HepG2 (cell line): ENCODE data around the gene BCL6. TPM values are rescaled to one million over a fixed set of nuclear protein-coding genes. Genes with fewer than 3 reads are reported as not detected.
A peak's percentile ranks its signal among the peaks of the same experiment; 100 is the strongest.

ENCODE experiments used
- ATAC-seq: fragments of 200-7000 bp; cut with Tn5 transposase; 3 replicates; pipeline ENCODE4 v1.9.1; 2020; ENCODE audit warnings: mild to moderate bottlenecking, moderate library complexity
- BruUV-seq: library from RNA; stranded (reverse); fragments of 400-500 nt; replicated peaks from 2 replicates; lab custom pipeline; 2021; lab: Mats Ljungman, UMichigan
- CTCF ChIA-PET: fragments of 300-600 bp; formaldehyde crosslinking; extraction: SDS; loops from one replicate; lab custom pipeline; 2021; ENCODE audit warnings: low total read pairs, inconsistent platforms, low intra/inter-chr PET ratio; lab: Yijun Ruan, JAX
- POLR2A ChIA-PET: fragments of 350-600 bp; sonication (Branson Sonifier 250); formaldehyde crosslinking; loops from one replicate; lab custom pipeline; 2020; ENCODE audit warnings: antibody characterized with exemption, inconsistent platforms; lab: Yijun Ruan, JAX
- DNase-seq: peaks from one replicate; pipeline ENCODE4 v3.0.0-alpha.2; 2015; ENCODE audit warnings: low spot score
- FAIRE-seq: peaks from 3 replicates; lab custom pipeline; 2011; peaks lifted over from hg19 to GRCh38; lab: Jason Lieb, UNC
- H2AFZ ChIP-seq: one replicate; pipeline ENCODE4 v1.6.1; 2011; ENCODE audit warnings: low read length, inconsistent platforms
- H3K27ac ChIP-seq: fragments of 300-600 bp; 3 replicates; pipeline ENCODE4 v1.8.0; 2011; ENCODE audit warnings: mixed run types, mild to moderate bottlenecking, mixed read lengths, low read length, inconsistent platforms; ENCODE audit not compliant: insufficient read depth; ENCODE audit errors: extremely low read length
- H3K27me3 ChIP-seq, 2 experiments: fragments of 200-600 bp in 1 of 2; 2 replicates in 1 of 2; 3 replicates in 1 of 2; pipeline versions ENCODE4 v1.6.0 to v1.8.0; 2011; ENCODE audit warnings: low read length in 2 of 2, mild to moderate bottlenecking in 2 of 2, moderate library complexity in 2 of 2, inconsistent platforms in 1 of 2; ENCODE audit not compliant: insufficient read depth in 2 of 2, control insufficient read depth in 1 of 2
- H3K36me3 ChIP-seq, 2 experiments: fragments of 200-600 bp in 1 of 2; replicated peaks in 1 of 2; 2 replicates in 1 of 2; 3 replicates in 1 of 2; pipeline versions ENCODE4 v1.5.1 to v1.8.0; 2011; ENCODE audit warnings: low read length in 2 of 2, inconsistent platforms in 1 of 2; ENCODE audit not compliant: insufficient read depth in 2 of 2, control insufficient read depth in 1 of 2
- H3K4me1 ChIP-seq: 2 replicates; pipeline ENCODE4 v1.5.1; 2012; ENCODE audit warnings: low read length, inconsistent platforms; ENCODE audit not compliant: insufficient read depth
- H3K4me2 ChIP-seq: 2 replicates; pipeline ENCODE4 v1.6.0; 2011; ENCODE audit warnings: low read depth, low read length, inconsistent platforms
- H3K4me3 ChIP-seq, 3 experiments: fragments of 200-600 bp in 1 of 3; sonication (generic), shearing (Covaris generic) in 1 of 3; replicated peaks in 1 of 3; 2 replicates each; pipeline ENCODE4 v1.5.1; 2011 to 2016; ENCODE audit warnings: low read length in 3 of 3, inconsistent platforms in 2 of 3, low read depth in 2 of 3, mild to moderate bottlenecking in 2 of 3, control low read depth in 1 of 3, mixed read lengths in 1 of 3; ENCODE audit not compliant: insufficient read depth in 1 of 3
- H3K79me2 ChIP-seq: one replicate; pipeline ENCODE4 v1.6.1; 2011; ENCODE audit warnings: low read length, inconsistent platforms; ENCODE audit not compliant: insufficient read depth
- H3K9ac ChIP-seq: 2 replicates; pipeline ENCODE4 v1.6.0; 2011; ENCODE audit warnings: mild to moderate bottlenecking, low read depth, low read length, inconsistent platforms; ENCODE audit not compliant: insufficient read depth
- H3K9me3 ChIP-seq: 2 replicates; pipeline ENCODE4 v1.5.1; 2012; ENCODE audit warnings: mild to moderate bottlenecking, low read length
- H4K20me1 ChIP-seq: 2 replicates; pipeline ENCODE4 v1.6.0; 2011; ENCODE audit warnings: inconsistent platforms, mild to moderate bottlenecking, low read length, moderate library complexity; ENCODE audit not compliant: insufficient read depth
- ATF6 ChIP-seq: sonication (generic); formaldehyde crosslinking; conservative IDR thresholded peaks from 2 replicates; pipeline ENCODE4 v1.4.0; 2020; ENCODE audit warnings: missing genetic modification reagents
- FOXC1 ChIP-seq: sonication (generic); formaldehyde crosslinking; IDR thresholded peaks from 2 replicates; pipeline ENCODE4 v1.8.0; 2022; ENCODE audit warnings: mild to moderate bottlenecking, missing genetic modification reagents, borderline replicate concordance
- FOXM1 ChIP-seq: sonication (generic); formaldehyde crosslinking; IDR thresholded peaks from 2 replicates; pipeline ENCODE4 v1.5.0; 2020; ENCODE audit warnings: missing genetic modification reagents
- HOXA3 ChIP-seq: sonication (generic); formaldehyde crosslinking; IDR thresholded peaks from 2 replicates; pipeline ENCODE4 v1.5.0; 2020; ENCODE audit warnings: missing genetic modification reagents
- HOXD1 ChIP-seq: sonication (generic); formaldehyde crosslinking; IDR thresholded peaks from 2 replicates; pipeline ENCODE4 v1.5.0; 2020; ENCODE audit warnings: missing genetic modification reagents
- MNT ChIP-seq: fragments of 450-650 bp; IDR thresholded peaks from 2 replicates; pipeline ENCODE4 v1.6.1; 2016
- MZF1 ChIP-seq: sonication (generic); formaldehyde crosslinking; IDR thresholded peaks from 2 replicates; pipeline ENCODE4 v1.8.1; 2023; ENCODE audit warnings: mild to moderate bottlenecking, missing genetic modification reagents, borderline replicate concordance
- NFE2 ChIP-seq: sonication (generic); formaldehyde crosslinking; IDR thresholded peaks from 2 replicates; pipeline ENCODE4 v1.4.0; 2020; ENCODE audit warnings: missing genetic modification reagents
- REL ChIP-seq: sonication (generic); formaldehyde crosslinking; conservative IDR thresholded peaks from 2 replicates; pipeline ENCODE4 v1.8.0; 2022; ENCODE audit warnings: mild to moderate bottlenecking, missing genetic modification reagents, moderate library complexity
- YY1 ChIP-seq: IDR thresholded peaks from 2 replicates; pipeline ENCODE4 v1.6.1; 2011; ENCODE audit warnings: low read length, low read depth, moderate library complexity, mild to moderate bottlenecking; ENCODE audit not compliant: insufficient read depth, insufficient replicate concordance
- ZFP36L1 ChIP-seq: sonication (generic); formaldehyde crosslinking; IDR thresholded peaks from 2 replicates; pipeline ENCODE4 v1.8.0; 2022; ENCODE audit warnings: mild to moderate bottlenecking, missing genetic modification reagents, moderate library complexity
- ZNF430 ChIP-seq: sonication (generic); formaldehyde crosslinking; IDR thresholded peaks from 2 replicates; pipeline ENCODE4 v1.9.0; 2021; ENCODE audit warnings: mild to moderate bottlenecking, missing genetic modification reagents
- WGBS: methylation state at CpG from one replicate; pipeline ENCODE4 v1.1.6; 2017; ENCODE audit warnings: low lambda C conversion rate; 5-methylcytosine and 5-hydroxymethylcytosine counted together
- in situ Hi-C: cut with HindIII; loops from 2 replicates; pipeline ENCODE4 v1.10.0; 2017; ENCODE audit warnings: low pct_unique_long_range_greater_than_20kb; ENCODE audit not compliant: extremely low pct_ligation_motif_present
- intact Hi-C: fragments of 100-400 bp; cut with micrococcal nuclease; formaldehyde crosslinking; loops from one replicate; pipeline ENCODE4 v1.10.0; 2022; ENCODE audit not compliant: unreplicated experiment
- polyA plus RNA-seq, 8 experiments: library from polyadenylated mRNA; depleted of rRNA in 3 of 8; stranded (reverse) in 7 of 8; unstranded in 1 of 8; fragments of >200 nt; fragmentation: Illumina TruSeq in 4 of 8; extraction: Trizol in 4 of 8; gene quantifications; 2 replicates each; pipeline versions ENCODE4 v1.2.1 to v1.2.3, GENCODE V29; 2011 to 2016; ENCODE audit warnings: low read depth in 4 of 8, missing spikeins in 1 of 8, mixed read lengths in 1 of 8; ENCODE audit not compliant: insufficient read depth in 1 of 8
- total RNA-seq, 5 experiments: library from RNA; depleted of rRNA; stranded (reverse); fragments of >200 nt; fragmentation: Illumina TruSeq; extraction: Trizol; gene quantifications; 2 replicates each; pipeline ENCODE4 v1.2.3, GENCODE V29; 2016; ENCODE audit warnings: low read depth in 1 of 5
- TF ChIP-seq, protein P1 (sequence below): sonication (generic); formaldehyde crosslinking; IDR thresholded peaks from 2 replicates; pipeline ENCODE4 v1.4.0; 2020; ENCODE audit warnings: mild to moderate bottlenecking, missing genetic modification reagents
- TF ChIP-seq, protein P2 (sequence below): sonication (generic); formaldehyde crosslinking; IDR thresholded peaks from 2 replicates; pipeline ENCODE4 v1.8.1; 2023; ENCODE audit warnings: mild to moderate bottlenecking, moderate library complexity, missing genetic modification reagents
- TF ChIP-seq, protein P3 (sequence below): IDR thresholded peaks from 2 replicates; pipeline ENCODE4 v1.6.1; 2016; ENCODE audit warnings: missing compliant biosample characterization, missing genetic modification reagents, borderline replicate concordance

BCL6 gene
- total and polyA plus RNA-seq, 2 of the 13 experiments (the other 11 are each of a cell fraction or from before 2014, with no cell fraction given), result 21.2 to 53.7 TPM

DNA sequence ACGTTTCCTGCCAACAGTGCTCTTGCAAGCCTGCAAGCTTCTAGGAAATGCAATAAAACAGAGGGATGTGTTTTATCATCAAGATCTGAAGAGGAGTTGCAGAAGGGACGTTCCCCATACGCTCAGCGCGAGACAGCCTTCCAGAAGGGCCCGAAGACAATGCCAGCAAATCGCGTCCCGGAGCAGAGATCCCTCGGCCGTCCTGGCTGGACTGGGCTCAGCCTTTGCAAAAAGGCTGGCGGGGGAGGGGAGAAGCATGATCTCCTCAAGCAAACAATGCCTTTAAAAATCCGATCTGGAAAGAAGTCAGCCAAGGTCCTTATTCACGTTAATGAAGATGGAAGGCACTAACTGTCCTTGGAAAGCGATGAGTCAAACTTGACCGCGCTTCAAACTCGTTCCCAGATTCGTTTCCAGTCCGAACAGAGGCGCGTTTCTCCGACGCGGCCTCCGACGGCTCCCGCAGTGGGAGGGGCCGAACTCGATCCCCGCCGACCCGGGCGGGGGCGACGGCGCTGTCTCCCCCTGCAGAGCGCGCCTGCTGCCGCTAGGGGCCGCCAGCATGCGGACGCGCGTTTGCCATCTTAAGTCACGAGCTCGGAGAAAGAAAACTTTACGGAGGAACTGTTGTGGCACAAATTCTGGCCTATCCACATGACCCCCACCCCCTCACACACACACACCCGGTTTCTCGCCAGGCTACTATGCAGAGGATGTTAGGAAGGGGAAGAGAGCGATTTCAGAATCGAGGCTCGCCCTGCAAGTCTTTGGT lies 5.5 kb downstream of the BCL6 start:
- in situ Hi-C loops (loop anchor here (5.0 to 25.0 kb wide), 9 partner anchors 265 to 1405 kb away; no protein-coding TSS in a partner anchor), intact Hi-C loops (loop anchor here (1.0 to 10.0 kb wide), 8 partner anchors 433 to 1493 kb away; no protein-coding TSS in a partner anchor)
- no TSS peak for BruUV-seq
- Histone ChIP-seq H3K9me3 (no peaks in the 10 kb centered on the region), H3K27me3 (peaks cover 0 to 4% of the 10 kb centered on the region in 2 experiments; a peak in 1 of 5 replicates), H3K4me3 (peak overlapping the region; percentile 98 to 100 (median 99)), H4K20me1 (peaks cover 93% of the 10 kb centered on the region), H2AFZ (no peak overlapping the region), H3K9ac (peak overlapping the region; percentile 99), H3K4me1 (peaks cover 57% of the 10 kb centered on the region), H3K4me2 (peak overlapping the region; percentile 95), H3K36me3 (peaks cover 0 to 6% of the 10 kb centered on the region in 2 experiments; a peak in 3 of 5 replicates), H3K27ac (peak overlapping the region; percentile 100), H3K79me2 (peaks cover 100% of the 10 kb centered on the region)
- ChIA-PET POLR2A (interaction anchor here (1.0 to 5.7 kb wide), 12 partner anchors 11 to 1215 kb away, joined by 3 to 31 read pairs (median 7); partner anchors contain the start of gene LPP), CTCF (interaction anchor here (1.3 to 3.5 kb wide), 3 partner anchors 1215 to 1309 kb away, joined by 3 to 16 read pairs (median 8); no protein-coding TSS in a partner anchor)
- peak; percentile 52 for ATAC-seq
- 15% methylated on average over 45 of the region's 53 CpGs for WGBS
- no peak for FAIRE-seq
- DNase-seq, result no peak
- TF ChIP-seq, protein P1, sequence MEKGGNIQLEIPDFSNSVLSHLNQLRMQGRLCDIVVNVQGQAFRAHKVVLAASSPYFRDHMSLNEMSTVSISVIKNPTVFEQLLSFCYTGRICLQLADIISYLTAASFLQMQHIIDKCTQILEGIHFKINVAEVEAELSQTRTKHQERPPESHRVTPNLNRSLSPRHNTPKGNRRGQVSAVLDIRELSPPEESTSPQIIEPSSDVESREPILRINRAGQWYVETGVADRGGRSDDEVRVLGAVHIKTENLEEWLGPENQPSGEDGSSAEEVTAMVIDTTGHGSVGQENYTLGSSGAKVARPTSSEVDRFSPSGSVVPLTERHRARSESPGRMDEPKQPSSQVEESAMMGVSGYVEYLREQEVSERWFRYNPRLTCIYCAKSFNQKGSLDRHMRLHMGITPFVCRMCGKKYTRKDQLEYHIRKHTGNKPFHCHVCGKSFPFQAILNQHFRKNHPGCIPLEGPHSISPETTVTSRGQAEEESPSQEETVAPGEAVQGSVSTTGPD (CRISPR knock-in tag), result no peak
- peak; percentile 65 for TF ChIP-seq HOXA3
- no peak for TF ChIP-seq ZFP36L1 (CRISPR knock-in tag)
- no peak for TF ChIP-seq ATF6
- 0 out of 2 replicates have a peak, but pooled peaks have one; percentile 63 for TF ChIP-seq REL (CRISPR knock-in tag)
- no peak for TF ChIP-seq MNT
- TF ChIP-seq ZNF430 (CRISPR knock-in tag), result 0 out of 2 replicates have a peak, but pooled peaks have one; percentile 35
- TF ChIP-seq, protein P2, sequence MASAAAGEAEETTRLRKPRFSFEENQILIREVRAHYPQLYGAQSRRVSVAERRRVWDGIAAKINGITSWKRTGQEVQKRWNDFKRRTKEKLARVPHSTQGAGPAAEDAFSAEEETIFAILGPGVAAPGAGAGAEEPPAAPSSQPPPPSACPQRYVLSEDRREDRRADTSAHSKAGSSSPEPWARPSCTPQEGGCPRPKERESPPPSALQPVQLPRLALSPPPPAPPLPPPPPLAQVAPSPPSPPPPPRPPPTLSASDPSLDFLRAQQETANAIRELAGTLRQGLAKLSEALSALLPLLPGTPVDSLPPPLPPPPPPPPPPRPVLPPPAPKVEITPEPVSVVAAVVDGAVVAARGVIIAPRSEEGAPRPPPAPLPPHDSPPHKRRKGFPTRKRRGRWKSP, result peak; percentile 59; the same call in 1 of the 2 replicates
- peak; percentile 58 for TF ChIP-seq FOXC1 (CRISPR knock-in tag)
- no peak for TF ChIP-seq NFE2
- TF ChIP-seq FOXM1 (CRISPR knock-in tag), result no peak
- TF ChIP-seq, protein P3, sequence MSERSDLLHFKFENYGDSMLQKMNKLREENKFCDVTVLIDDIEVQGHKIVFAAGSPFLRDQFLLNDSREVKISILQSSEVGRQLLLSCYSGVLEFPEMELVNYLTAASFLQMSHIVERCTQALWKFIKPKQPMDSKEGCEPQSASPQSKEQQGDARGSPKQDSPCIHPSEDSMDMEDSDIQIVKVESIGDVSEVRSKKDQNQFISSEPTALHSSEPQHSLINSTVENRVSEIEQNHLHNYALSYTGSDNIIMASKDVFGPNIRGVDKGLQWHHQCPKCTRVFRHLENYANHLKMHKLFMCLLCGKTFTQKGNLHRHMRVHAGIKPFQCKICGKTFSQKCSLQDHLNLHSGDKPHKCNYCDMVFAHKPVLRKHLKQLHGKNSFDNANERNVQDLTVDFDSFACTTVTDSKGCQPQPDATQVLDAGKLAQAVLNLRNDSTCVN (CRISPR knock-in tag), result 0 out of 2 replicates have a peak, but pooled peaks have one; percentile 25
- TF ChIP-seq HOXD1 (CRISPR knock-in tag), result no peak
- peak; percentile 78 for TF ChIP-seq YY1
- no peak for TF ChIP-seq MZF1
